Stimulated activated CD4-positive, alpha-beta T cell treated with anti-CD3 and anti-CD28 coated beads, TNF-alpha, amount 100 ng/mL, for 4 hours (primary cell): Measurements from ENCODE around the gene LRRC26.

ENCODE experiments used
- DNase-seq, 3 experiments: peaks; one replicate each; pipeline ENCODE4 v3.0.0-alpha.2; 2020; ENCODE audit warnings: low read depth in 3 of 3

LRRC26 gene

GRCh38 chr9:137152844-137153405, 16.9 kb downstream of the LRRC26 start:
- no peak for DNase-seq

- DNase-seq, result no peak
Observed at GRCh38 chr9:137150617-137151457, 19.0 kb downstream of the LRRC26 start.

GRCh38 chr9:137149942-137150616, 19.8 kb downstream of the LRRC26 start:
- DNase-seq, result no peak

- no peak for DNase-seq
Observed at GRCh38 chr9:137149363-137149762, 20.5 kb downstream of the LRRC26 start.

- DNase-seq, result no peak
Observed at GRCh38 chr9:137148661-137149060, 21.2 kb downstream of the LRRC26 start.

- DNase-seq, result no peak
Observed at GRCh38 chr9:137148242-137148641, 21.6 kb downstream of the LRRC26 start.

- no peak for DNase-seq
Observed at GRCh38 chr9:137147793-137148160, 22.1 kb downstream of the LRRC26 start.

- DNase-seq, result no peak
Observed at GRCh38 chr9:137147091-137147792, 22.6 kb downstream of the LRRC26 start.

GRCh38 chr9:137146527-137146918, 23.3 kb downstream of the LRRC26 start:
- DNase-seq, result no peak

GRCh38 chr9:137145731-137146526, 23.9 kb downstream of the LRRC26 start:
- no peak for DNase-seq

- DNase-seq, result no peak
Observed at GRCh38 chr9:137143459-137143858, 26.4 kb downstream of the LRRC26 start.

GRCh38 chr9:137141976-137142936, 27.6 kb downstream of the LRRC26 start:
- DNase-seq, result no peak

- DNase-seq, result no peak
Observed at GRCh38 chr9:137141050-137141810, 28.6 kb downstream of the LRRC26 start.

- no peak for DNase-seq
Observed at GRCh38 chr9:137140151-137141012, 29.5 kb downstream of the LRRC26 start.

- no peak for DNase-seq
Observed at GRCh38 chr9:137139468-137140150, 30.2 kb downstream of the LRRC26 start.

- no peak for DNase-seq
Observed at GRCh38 chr9:137138722-137139467, 31.0 kb downstream of the LRRC26 start, which contains the start of gene GRIN1. GRIN1 (plus strand) TSS chr9:137139154; CDS start chr9:137139487, 333 bp downstream.

GRCh38 chr9:137138058-137138721, 31.7 kb downstream of the LRRC26 start:
- DNase-seq, result no peak
